GM21381 (cell line): ENCODE results near the gene CTSW.
"Not testable (repeated sequence)": the region's sequence is repeated elsewhere in the genome, so short reads cannot be mapped to it uniquely, and the experiment has no call there.

Experiments used
- ATAC-seq: cut with Tn5 transposase; IDR thresholded peaks from one replicate; pipeline ENCODE4 v1.9.1; 2021; ENCODE audit warnings: mild to moderate bottlenecking, moderate library complexity; ENCODE audit not compliant: unreplicated experiment

CTSW gene, protein sequence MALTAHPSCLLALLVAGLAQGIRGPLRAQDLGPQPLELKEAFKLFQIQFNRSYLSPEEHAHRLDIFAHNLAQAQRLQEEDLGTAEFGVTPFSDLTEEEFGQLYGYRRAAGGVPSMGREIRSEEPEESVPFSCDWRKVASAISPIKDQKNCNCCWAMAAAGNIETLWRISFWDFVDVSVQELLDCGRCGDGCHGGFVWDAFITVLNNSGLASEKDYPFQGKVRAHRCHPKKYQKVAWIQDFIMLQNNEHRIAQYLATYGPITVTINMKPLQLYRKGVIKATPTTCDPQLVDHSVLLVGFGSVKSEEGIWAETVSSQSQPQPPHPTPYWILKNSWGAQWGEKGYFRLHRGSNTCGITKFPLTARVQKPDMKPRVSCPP

GRCh38 chr11:65879617-65880016 lies at the start of gene CTSW:
TSS of gene CTSW (plus strand) at chr11:65879837. CDS start at chr11:65879855, 18 bp downstream.
- ATAC-seq: no peak

DNA sequence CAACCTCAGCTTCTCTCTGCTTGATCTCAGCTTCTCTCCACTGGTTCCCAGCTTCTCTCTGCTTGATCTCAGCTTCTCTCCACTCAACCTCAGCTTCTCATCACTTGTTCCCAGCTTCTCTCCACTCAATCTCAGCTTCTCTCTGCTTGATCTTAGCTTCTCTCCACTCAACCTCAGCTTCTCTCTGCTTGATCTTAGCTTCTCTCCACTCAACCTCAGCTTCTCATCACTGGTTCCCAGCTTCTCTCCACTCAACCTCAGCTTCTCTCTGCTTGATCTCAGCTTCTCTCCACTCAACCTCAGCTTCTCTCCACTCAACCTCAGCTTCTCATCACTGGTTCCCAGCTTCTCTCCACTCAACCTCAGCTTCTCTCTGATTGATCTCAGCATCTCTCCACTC lies 47.4 kb upstream of the CTSW start:
- not testable (repeated sequence) for ATAC-seq

- ATAC-seq: peak; percentile 89
Measured at GRCh38 chr11:65833297-65834030, 46.2 kb upstream of the CTSW start, which contains the start of gene SNX32. TSS of gene SNX32 (plus strand) at chr11:65833963. CDS start at chr11:65834066, 103 bp downstream.

DNA sequence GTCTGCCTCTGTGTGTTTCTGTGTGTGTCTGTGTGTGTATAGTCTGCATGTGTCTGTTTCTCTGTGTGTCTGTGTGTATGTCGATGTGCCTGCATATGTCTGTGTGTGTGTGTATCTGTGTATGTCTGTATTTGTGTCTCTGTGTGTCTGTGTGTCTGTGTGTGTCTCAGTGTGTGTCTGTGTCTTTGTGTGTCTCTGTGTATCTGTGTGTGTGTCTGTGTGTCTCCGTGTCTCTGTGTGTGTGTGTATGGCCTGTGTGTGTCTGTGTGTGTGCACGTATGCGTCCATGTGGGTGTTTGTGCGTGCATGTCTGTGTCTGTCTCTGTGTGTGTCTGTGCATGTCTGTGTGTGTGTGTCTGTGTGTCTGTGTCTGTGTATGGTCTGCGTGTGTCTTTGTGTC lies 45.4 kb upstream of the CTSW start:
- ATAC-seq: no peak

DNA sequence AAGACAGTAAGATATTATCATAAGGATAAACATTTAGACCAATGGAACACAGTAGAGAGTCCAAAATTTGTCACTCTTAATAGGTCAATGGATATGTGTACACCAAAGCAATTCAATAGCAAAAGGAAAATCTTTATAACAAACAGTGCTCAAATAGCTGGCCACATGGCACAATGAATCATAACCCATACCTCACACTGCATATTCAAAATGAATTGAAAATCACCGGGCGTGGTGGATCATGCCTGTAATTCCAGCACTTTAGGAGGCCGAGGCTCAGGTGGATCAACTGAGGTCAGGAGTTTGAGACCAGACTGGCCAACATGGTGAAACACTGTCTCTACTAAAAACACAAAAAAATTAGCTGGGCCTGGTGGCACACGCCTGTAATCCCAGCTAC lies 37.5 kb upstream of the CTSW start:
- ATAC-seq: no peak

DNA sequence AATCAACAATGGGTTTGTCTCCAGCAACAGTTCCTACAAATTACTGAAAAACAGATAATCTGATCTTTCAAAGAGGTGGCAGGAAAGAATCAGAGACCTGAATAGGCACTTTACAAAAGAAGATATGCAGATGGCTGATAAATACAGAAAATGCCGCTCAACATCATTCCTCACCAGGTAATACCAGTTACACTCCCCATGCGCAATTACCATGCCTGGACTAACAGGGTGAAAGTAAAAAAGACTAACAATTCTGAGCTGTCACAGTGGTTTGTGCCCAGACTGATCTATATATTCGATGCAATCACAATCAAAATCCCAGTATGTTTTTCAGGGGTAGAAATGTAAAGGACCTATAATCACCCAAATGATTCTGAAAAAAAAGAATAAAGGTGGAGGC lies 35.8 kb upstream of the CTSW start:
- ATAC-seq: no peak

GRCh38 chr11:65844231-65844872 lies 35.3 kb upstream of the CTSW start:
- ATAC-seq: no peak

- ATAC-seq: no peak
Measured at GRCh38 chr11:65847746-65848145, 31.9 kb upstream of the CTSW start.

- ATAC-seq: not testable (repeated sequence)
Measured at GRCh38 chr11:65848693-65849092, 30.9 kb upstream of the CTSW start.

DNA sequence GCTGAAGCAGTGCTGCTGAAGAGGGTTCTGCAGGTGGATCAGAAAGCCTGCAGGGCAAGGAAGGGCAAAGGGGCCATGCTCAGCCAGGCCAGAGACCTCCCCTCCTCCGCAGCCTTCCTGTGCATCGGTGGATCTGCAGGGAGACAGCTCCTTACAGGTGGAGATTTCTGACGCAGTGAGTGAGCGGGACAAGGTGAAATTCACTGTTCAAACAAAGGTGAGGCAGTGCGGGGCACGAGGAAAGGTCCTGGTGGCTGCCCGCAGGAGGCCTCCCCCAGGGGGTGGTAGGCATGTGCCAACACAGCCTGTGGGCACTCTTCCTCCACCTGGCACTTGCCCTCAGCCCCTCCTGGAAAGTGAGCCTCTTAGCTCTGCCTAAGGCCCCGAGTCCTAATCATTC lies 30.3 kb upstream of the CTSW start:
- ATAC-seq: no peak

DNA sequence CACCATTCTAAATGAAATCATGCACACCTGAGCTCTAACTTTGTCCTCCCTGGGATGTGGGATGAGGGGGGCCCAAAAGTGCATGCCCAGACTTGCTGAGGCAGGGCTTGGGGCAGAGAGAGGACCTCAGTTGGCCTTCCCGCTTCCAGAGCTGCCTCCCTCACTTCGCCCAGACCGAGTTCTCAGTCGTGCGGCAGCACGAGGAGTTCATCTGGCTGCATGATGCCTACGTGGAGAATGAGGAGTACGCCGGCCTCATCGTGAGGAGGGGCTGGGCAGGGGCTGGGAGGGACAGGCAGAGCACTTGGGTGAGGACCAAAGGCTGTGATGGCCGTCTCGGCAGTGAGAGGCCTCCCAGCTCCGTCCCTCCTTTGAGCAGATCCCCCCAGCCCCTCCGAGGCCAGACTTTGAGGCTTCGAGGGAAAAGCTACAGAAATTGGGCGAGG lies 29.8 kb upstream of the CTSW start:
- no peak for ATAC-seq

GRCh38 chr11:65850217-65851082 lies 29.2 kb upstream of the CTSW start:
- ATAC-seq: no peak

DNA sequence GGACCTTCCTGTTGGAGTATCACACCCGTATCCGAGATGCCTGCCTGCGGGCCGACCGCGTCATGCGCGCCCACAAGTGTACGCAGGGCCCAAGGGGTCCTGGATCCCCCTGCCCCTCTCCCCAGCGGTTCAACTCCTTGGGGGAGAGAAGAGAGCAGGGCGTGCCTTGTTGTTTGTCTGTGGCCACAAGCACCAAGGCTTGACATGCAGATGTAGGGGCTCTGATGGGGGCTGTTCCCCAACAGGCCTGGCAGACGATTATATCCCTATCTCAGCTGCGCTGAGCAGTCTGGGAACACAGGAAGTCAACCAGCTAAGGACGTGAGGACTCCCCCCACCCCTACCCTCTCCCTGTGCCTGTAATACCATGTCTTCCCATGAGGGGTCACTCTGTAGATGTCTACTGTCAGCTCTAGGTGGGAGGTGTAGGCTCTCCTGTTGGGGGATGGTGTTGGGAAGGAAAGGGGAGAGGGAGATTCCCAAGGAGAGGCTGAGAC lies 28.5 kb upstream of the CTSW start:
- ATAC-seq: no peak

DNA sequence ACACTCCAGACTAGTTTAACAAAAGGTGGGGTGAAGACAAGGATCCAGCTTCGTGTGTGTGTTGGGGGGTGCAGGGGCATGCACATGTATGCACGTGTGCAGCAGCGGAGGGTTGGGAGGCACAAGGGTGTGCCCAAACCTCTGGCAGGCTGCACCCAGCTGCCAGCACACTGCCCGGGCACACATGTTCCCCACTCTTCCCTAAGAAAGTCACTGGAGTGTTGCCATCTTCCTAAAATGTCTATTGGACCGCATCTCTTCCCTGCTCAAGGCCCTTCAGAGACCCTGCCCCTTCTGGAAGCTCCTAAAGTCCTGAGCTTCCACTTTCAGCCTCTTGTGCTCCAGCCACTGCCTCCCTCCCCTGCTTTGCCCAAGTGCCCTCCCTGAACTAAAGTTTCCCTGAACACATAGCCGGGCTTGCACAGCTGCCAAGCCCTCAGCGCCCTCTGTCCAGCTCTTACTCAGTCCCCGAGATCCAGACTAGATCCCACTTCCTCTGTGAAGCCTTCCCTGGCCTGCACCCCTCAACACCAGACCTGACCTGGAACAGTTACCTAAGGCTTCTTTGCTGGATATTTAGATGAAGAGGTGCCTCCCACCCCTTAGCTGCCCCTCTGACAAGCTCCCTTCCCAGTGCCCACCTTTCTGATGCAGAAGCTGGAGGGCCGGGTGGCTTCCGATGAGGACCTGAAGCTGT lies 27.7 kb upstream of the CTSW start:
- ATAC-seq: no peak

DNA sequence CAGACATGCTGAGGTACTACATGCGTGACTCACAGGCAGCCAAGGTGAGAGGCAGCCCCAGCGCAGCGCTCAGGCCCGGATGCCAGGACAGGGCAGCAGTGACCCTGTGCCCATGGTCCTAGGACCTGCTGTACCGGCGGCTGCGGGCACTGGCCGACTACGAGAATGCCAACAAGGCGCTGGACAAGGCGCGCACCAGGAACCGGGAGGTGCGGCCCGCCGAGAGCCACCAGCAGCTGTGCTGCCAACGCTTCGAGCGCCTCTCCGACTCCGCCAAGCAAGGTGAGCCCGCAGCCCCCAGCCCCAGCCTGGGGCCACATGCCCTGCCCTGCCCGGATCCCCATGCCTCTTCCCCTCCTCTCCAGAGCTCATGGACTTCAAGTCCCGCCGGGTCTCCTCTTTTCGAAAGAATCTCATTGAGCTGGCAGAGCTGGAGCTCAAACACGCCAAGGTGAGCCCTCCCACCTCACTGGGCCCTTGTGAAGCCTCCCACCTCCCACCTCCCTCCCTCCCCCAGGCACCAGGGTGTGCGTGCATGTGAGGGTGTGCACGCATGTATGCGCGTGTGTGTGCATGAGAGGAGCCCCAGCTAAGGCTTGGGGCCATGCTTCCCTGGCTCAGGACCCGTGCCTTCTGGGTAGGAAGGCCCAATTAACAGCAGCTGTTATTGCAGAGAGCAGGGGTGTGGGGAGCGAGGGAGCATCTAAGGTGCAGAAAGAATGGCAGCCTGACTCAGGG lies 27.0 kb upstream of the CTSW start:
- ATAC-seq: no peak

GRCh38 chr11:65853246-65853979 lies 26.2 kb upstream of the CTSW start:
- ATAC-seq: no peak

DNA sequence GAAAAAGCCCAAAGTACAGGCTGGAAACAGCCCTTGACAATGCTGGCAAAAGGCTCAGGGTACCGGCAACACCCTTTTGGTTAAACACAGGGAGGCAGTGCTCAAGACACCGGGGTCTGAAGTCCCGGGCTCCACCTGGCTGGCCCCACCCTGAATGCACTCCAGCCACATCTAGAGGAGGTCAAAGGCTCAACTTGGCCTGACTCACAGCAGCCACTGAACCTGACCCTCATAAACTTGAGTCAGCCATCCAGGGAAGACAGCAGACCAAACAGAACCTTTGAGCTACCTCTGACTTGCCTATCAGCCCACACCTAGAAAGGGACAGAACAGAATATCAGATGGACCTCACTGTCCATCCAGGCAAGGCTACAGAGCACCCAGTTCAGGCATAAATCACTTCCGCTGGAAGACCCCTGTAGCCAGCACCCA lies 25.5 kb upstream of the CTSW start:
- ATAC-seq: no peak
